Activated CD8-positive, alpha-beta memory T cell treated with anti-CD3 and anti-CD28 coated beads, Interleukin-2, amount 10 ng/mL, durations not matched to agents 7 days and 5 days (primary cell): Measurements from ENCODE around the gene TRAF5. TPM values are rescaled to one million over a fixed set of nuclear protein-coding genes. Genes with fewer than 3 reads are reported as not detected.

ENCODE experiments used
- ATAC-seq: fragments of 150-1000 bp; cut with Tn5 transposase; one replicate; pipeline ENCODE4 v1.10.0; 2021; ENCODE audit warnings: moderate library complexity
- CTCF ChIA-PET: fragments of 350-600 bp; sonication (Branson Sonifier 250); formaldehyde crosslinking; loops from one replicate; lab custom pipeline; 2021; ENCODE audit warnings: antibody characterized with exemption; lab: Charles Lee
- DNase-seq: peaks from one replicate; pipeline ENCODE4 v3.0.0-alpha.2; 2020
- H3K27ac Mint-ChIP-seq: one replicate; pipeline ENCODE4 v1.8.0; 2021; ENCODE audit warnings: mild to moderate bottlenecking, mixed read lengths
- H3K27me3 Mint-ChIP-seq: one replicate; pipeline ENCODE4 v1.8.0; 2021; ENCODE audit warnings: mixed read lengths
- H3K36me3 Mint-ChIP-seq: one replicate; pipeline ENCODE4 v1.8.0; 2021; ENCODE audit warnings: mild to moderate bottlenecking, mixed read lengths
- H3K4me1 Mint-ChIP-seq: one replicate; pipeline ENCODE4 v1.8.0; 2021; ENCODE audit warnings: mixed read lengths
- H3K4me3 Mint-ChIP-seq: one replicate; pipeline ENCODE4 v1.8.0; 2021; ENCODE audit warnings: mild to moderate bottlenecking, moderate library complexity, mixed read lengths
- H3K9me3 Mint-ChIP-seq: one replicate; pipeline ENCODE4 v1.8.0; 2022; ENCODE audit warnings: low read depth, mixed read lengths
- total RNA-seq, 2 experiments: library from RNA; stranded (reverse); gene quantifications; one replicate each; pipeline ENCODE4 v1.2.3, GENCODE V29; 2021

The TRAF5 gene
- total RNA-seq, 2 experiments from 2014 or later: 49.7 to 63.2 TPM

DNA sequence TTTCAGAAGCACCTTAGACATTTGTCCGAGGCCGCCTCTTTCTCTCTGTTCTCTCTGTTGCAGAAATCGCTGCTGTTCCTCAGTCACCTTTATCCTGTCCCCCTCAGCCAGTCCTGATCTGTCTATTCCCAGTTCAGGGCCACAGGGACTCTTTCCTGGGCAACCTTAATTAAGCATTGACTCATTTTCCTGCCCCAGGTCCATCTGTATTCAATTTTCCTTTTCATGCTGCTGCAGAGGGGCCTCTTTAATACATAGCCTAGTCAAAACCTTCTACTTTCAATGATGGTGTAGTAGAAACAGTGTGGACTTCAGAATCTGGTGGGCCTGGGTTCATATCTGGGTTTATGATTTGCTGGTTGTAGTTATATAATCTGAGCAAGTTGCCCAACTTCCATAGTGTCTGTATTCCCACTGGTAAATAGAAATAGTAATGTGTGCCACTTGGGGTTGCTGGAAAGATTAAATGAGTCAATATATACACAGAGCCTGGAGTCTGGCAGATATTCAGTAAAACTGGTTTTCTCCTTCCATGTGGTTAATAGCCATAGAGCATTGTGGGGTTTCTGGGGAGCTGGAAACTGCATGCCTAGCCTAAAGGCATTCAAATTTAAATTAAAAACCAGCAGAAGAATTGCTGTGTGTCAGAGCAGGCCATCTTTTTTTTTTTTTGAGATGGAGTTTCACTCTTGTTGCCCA lies 4.5 kb downstream of the TRAF5 start:
- Mint-ChIP-seq H3K4me3 (no peak overlapping the region), H3K27me3 (no peaks in the 10 kb centered on the region), H3K4me1 (peaks cover 79% of the 10 kb centered on the region), H3K9me3 (no peaks in the 10 kb centered on the region), H3K27ac (peak overlapping the region; percentile 5), H3K36me3 (peaks cover 20% of the 10 kb centered on the region)
- ATAC-seq: no peak
- CTCF ChIA-PET: interaction anchor here (1.5 to 9.8 kb wide), 3 partner anchors 8 to 181 kb away, joined by 6 to 85 read pairs (median 7); no protein-coding TSS in a partner anchor
- DNase-seq: no peak

DNA sequence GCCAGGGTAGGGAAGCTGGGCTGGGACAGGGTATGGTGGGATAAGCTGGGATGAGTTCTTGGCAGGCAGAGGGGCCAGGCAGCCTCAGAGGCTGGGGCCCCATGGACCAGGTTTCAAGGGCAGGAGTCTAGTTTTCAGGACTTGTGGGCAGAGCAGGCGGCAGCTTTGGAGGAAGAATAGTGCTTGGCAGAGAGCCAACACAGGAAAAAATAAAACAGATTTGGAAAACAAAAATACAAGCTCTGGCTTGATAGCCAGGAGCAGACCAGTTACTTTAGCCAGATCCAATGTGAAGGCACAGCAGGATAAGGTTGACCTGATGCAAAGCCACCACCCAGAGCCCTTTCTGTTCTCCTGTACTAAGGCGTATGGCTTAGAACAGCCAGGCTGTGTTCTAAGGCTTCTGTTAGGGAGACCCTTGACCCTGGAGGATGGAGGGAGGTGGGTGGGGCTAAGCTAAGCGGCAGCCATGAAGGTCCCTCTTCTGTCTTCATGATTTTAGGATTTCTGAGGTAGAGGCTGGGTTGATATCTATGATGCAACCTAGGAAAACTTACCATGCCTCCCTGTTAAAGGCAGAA lies 5.5 kb downstream of the TRAF5 start:
- Mint-ChIP-seq H3K36me3 (peaks cover 22% of the 10 kb centered on the region), H3K4me3 (no peak overlapping the region), H3K4me1 (peaks cover 86% of the 10 kb centered on the region), H3K27ac (no peak overlapping the region), H3K27me3 (no peaks in the 10 kb centered on the region), H3K9me3 (no peaks in the 10 kb centered on the region)
- DNase-seq (no peak), ATAC-seq (no peak)
- CTCF ChIA-PET: interaction anchor here (1.5 to 1.9 kb wide), 2 partner anchors 9 to 11 kb away, joined by 6 to 7 read pairs; no protein-coding TSS in a partner anchor

DNA sequence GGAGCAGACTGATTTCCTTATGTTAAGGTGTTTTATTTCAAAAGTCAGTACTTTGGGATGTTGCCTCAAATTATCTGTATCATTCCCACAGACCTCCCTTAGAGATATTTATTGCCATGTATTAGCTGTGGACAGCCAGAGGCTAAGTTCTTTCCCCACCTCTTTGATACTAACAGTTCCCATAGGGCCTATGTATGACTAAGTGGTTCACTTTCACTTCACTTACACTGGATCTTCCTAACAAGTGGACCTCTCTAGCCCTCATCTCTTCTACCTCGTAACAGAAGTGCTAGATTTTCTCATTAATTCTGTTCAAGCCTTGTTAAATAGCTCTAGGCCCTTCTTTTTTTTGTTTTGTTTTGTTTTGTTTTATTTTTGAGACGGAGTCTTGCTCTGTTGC lies 6.2 kb downstream of the TRAF5 start:
- H3K9me3 Mint-ChIP-seq: no peaks in the 10 kb centered on the region
- peaks cover 92% of the 10 kb centered on the region for H3K4me1 Mint-ChIP-seq
- no peak overlapping the region for H3K27ac Mint-ChIP-seq
- peaks cover 25% of the 10 kb centered on the region for H3K36me3 Mint-ChIP-seq
- ATAC-seq (no peak), DNase-seq (no peak)
- CTCF ChIA-PET: interaction anchor here (1.9 kb wide), 1 partner anchor 12 kb away, joined by 7 read pairs; no protein-coding TSS in a partner anchor
- no peaks in the 10 kb centered on the region for H3K27me3 Mint-ChIP-seq
- H3K4me3 Mint-ChIP-seq: no peak overlapping the region

DNA sequence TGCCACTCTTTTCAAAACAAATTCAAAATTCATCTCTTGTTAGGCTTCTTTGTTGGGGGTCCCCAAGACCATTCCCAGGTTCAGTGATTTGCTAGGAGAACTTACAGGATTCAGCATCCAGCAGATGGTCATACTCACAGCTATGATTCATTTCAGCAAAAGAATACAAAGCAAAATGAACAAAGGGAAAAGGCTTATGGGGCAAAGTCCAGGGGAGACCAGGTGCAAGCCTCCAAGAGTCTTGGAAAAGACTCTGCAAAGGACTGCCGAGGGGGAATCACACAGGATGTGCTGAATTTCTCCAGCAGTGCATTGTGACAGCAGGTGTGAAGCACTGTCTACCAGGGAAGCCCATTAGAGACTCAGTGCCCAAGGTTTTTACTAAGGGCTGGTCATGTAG lies 7.3 kb downstream of the TRAF5 start:
- DNase-seq (no peak), ATAC-seq (no peak)
- Mint-ChIP-seq H3K36me3 (peaks cover 26% of the 10 kb centered on the region), H3K27me3 (no peaks in the 10 kb centered on the region), H3K27ac (peak overlapping the region; percentile 42), H3K4me1 (peaks cover 88% of the 10 kb centered on the region), H3K4me3 (no peak overlapping the region), H3K9me3 (no peaks in the 10 kb centered on the region)
- CTCF ChIA-PET: interaction anchor here (1.8 kb wide), 1 partner anchor 8 kb away, joined by 5 read pairs; the partner anchor contains the start of gene TRAF5

GRCh38 chr1:211334986-211335385 lies 8.4 kb downstream of the TRAF5 start:
- Mint-ChIP-seq H3K9me3 (no peaks in the 10 kb centered on the region), H3K27ac (peak overlapping the region; percentile 92), H3K4me1 (peaks cover 86% of the 10 kb centered on the region), H3K27me3 (no peaks in the 10 kb centered on the region), H3K36me3 (peaks cover 23% of the 10 kb centered on the region), H3K4me3 (peak overlapping the region; percentile 64)
- peak; percentile 64 for ATAC-seq
- CTCF ChIA-PET: interaction anchor here (1.2 to 5.9 kb wide), 4 partner anchors 9 to 16 kb away, joined by 3 to 31 read pairs (median 5); partner anchors contain the start of gene TRAF5
- peak; percentile 54 for DNase-seq

- ATAC-seq (peak; percentile 75), DNase-seq (peak; percentile 59)
- peaks cover 82% of the 10 kb centered on the region for H3K4me1 Mint-ChIP-seq
- peak overlapping the region; percentile 92 for H3K27ac Mint-ChIP-seq
- H3K36me3 Mint-ChIP-seq: peaks cover 18% of the 10 kb centered on the region
- H3K27me3 Mint-ChIP-seq: no peaks in the 10 kb centered on the region
- CTCF ChIA-PET: interaction anchor here (1.0 to 5.9 kb wide), 8 partner anchors 9 to 179 kb away, joined by 3 to 31 read pairs (median 4); partner anchors contain the start of gene TRAF5
- H3K9me3 Mint-ChIP-seq: no peaks in the 10 kb centered on the region
- peak overlapping the region; percentile 64 for H3K4me3 Mint-ChIP-seq
Observed at GRCh38 chr1:211335522-211336157, 9.0 kb downstream of the TRAF5 start.

DNA sequence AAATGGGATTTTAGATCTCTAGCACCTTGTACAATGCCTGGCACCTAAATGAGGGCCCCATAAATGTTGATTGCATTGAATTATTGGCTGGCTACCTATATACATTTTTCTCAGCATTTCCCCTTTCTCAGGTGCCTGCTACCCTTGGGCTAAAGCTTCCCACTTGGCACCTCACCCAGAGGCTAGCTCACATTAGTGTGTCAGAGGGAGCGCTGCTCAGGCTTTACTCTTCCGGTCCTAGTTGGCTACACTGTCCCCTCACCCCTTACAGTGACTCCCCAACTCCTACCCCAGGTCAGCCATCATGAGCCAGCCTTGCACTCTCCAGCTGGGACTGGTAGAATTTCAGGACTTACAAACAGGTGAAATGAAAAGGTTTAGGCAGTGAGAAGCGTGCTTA lies 9.5 kb downstream of the TRAF5 start:
- H3K9me3 Mint-ChIP-seq: no peaks in the 10 kb centered on the region
- H3K27me3 Mint-ChIP-seq: no peaks in the 10 kb centered on the region
- peak overlapping the region; percentile 64 for H3K4me3 Mint-ChIP-seq
- H3K27ac Mint-ChIP-seq: peak overlapping the region; percentile 92
- H3K36me3 Mint-ChIP-seq: peaks cover 17% of the 10 kb centered on the region
- DNase-seq: no peak
- CTCF ChIA-PET: interaction anchor here (1.0 to 5.9 kb wide), 6 partner anchors 14 to 178 kb away, joined by 3 to 31 read pairs (median 3); no protein-coding TSS in a partner anchor
- H3K4me1 Mint-ChIP-seq: peaks cover 82% of the 10 kb centered on the region
- ATAC-seq: peak; percentile 17

DNA sequence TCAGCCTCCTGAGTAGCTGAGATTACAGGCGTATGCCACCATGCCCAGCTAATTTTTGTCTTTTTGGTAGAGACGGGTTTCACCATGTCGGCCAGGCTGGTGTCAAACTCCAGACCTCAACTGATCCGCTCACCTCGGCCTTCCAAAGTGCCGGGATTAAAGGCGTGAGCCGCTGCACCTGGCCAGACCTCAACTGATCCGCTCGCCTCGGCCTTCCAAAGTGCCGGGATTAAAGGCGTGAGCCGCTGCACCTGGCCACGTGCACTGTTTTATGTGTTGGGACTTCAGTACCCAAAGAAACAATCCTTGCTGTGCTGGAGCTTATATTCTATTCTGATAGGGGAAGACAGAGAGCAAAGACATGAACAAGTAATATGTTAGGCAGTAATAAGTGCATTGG lies 10.1 kb downstream of the TRAF5 start:
- H3K9me3 Mint-ChIP-seq: no peaks in the 10 kb centered on the region
- H3K27me3 Mint-ChIP-seq: no peaks in the 10 kb centered on the region
- H3K36me3 Mint-ChIP-seq: peaks cover 17% of the 10 kb centered on the region
- CTCF ChIA-PET: interaction anchor here (1.0 to 5.9 kb wide), 6 partner anchors 9 to 178 kb away, joined by 3 to 31 read pairs (median 4); no protein-coding TSS in a partner anchor
- H3K4me3 Mint-ChIP-seq: no peak overlapping the region
- H3K4me1 Mint-ChIP-seq: peaks cover 82% of the 10 kb centered on the region
- peak overlapping the region; percentile 92 for H3K27ac Mint-ChIP-seq
- DNase-seq (no peak), ATAC-seq (no peak)

DNA sequence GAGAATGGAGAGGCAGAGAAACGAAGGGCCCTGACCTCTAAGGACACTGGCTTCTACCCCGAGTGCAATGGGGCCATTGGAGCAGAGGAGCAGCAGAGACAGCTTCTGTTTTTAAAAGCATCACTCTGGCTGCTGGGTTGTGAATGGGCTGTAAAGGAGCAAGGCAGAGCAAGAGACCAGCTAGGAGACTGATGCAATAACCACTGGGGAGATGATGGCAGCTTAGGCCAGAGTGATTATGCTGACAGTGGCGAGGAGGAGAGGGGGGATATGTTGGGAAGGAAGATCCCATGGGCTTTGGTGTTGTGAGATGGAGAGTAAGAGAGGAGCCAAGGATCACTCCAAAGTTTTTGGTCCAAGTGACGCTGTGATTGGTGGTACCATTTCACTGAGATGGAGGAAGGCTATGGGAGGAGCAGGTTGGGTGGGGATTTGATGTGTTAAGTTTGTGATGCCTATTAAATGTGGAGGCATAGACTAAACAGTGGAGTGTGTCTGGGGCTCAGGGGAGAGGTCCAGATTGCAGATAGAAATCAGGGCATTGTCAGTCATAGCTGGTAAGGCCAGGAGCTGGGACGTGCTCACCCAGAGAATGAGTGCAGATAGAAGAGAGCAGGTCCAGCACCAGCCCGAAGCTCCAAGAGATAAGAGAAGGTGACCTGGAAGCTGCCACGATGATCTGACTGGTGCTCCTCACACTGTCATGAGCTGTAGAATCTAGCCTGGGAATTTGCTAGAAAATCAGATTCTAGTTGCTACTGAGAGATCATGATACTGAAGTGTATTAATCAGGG lies 11.0 kb downstream of the TRAF5 start:
- no peaks in the 10 kb centered on the region for H3K9me3 Mint-ChIP-seq
- ATAC-seq (no peak), DNase-seq (no peak)
- no peak overlapping the region for H3K4me3 Mint-ChIP-seq
- peak overlapping the region; percentile 18 for H3K27ac Mint-ChIP-seq
- CTCF ChIA-PET: interaction anchor here (2.0 to 5.9 kb wide), 3 partner anchors 10 to 177 kb away, joined by 6 to 31 read pairs (median 7); no protein-coding TSS in a partner anchor
- H3K27me3 Mint-ChIP-seq: no peaks in the 10 kb centered on the region
- peaks cover 79% of the 10 kb centered on the region for H3K4me1 Mint-ChIP-seq
- H3K36me3 Mint-ChIP-seq: peaks cover 20% of the 10 kb centered on the region

DNA sequence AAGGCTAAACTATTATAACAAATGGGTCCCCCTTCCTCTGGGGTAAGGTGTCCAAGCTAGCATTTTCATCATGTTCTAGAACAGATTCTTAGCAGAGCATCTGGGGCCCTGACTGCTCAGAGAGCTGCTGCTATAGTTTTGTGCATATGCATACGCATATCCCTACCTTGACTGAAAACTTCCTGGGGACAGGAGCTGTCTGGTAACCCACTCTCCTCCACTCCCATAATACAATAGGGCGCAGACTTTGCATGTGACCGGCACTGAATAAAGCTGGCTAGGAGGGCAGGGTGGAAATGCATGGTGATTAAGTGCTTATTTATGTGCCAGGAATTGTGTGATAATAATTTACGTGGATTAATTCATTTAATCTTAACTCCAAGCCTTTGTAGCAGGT lies 11.6 kb downstream of the TRAF5 start:
- no peak for DNase-seq
- Mint-ChIP-seq H3K9me3 (no peaks in the 10 kb centered on the region), H3K4me1 (peaks cover 77% of the 10 kb centered on the region), H3K4me3 (no peak overlapping the region), H3K27ac (no peak overlapping the region), H3K36me3 (peaks cover 25% of the 10 kb centered on the region), H3K27me3 (no peaks in the 10 kb centered on the region)
- CTCF ChIA-PET: interaction anchor here (0.9 to 5.9 kb wide), 3 partner anchors 10 to 19 kb away, joined by 3 to 31 read pairs (median 6); no protein-coding TSS in a partner anchor
- ATAC-seq: no peak

- CTCF ChIA-PET: interaction anchor here (1.9 to 5.9 kb wide), 2 partner anchors 11 to 17 kb away, joined by 5 to 31 read pairs; no protein-coding TSS in a partner anchor
- peaks cover 75% of the 10 kb centered on the region for H3K4me1 Mint-ChIP-seq
- ATAC-seq: no peak
- peak overlapping the region; percentile 74 for H3K27ac Mint-ChIP-seq
- no peak for DNase-seq
- H3K36me3 Mint-ChIP-seq: peaks cover 26% of the 10 kb centered on the region
- no peaks in the 10 kb centered on the region for H3K27me3 Mint-ChIP-seq
- no peak overlapping the region for H3K4me3 Mint-ChIP-seq
- no peaks in the 10 kb centered on the region for H3K9me3 Mint-ChIP-seq
Observed at GRCh38 chr1:211339631-211340041, 13.0 kb downstream of the TRAF5 start.
